DMS114 treated with DMSO at 0.1 percent for 48 hours (cell line): ENCODE results near the gene ZNF276.
"Not testable (repeated sequence)": the region's sequence is repeated elsewhere in the genome, so short reads cannot be mapped to it uniquely, and the experiment has no call there.

ENCODE experiments used
- DNase-seq: peaks from one replicate; lab custom pipeline; 2025; ENCODE audit not compliant: unreplicated experiment; lab: John Stamatoyannopoulos, UW

The ZNF276 gene

GRCh38 chr16:89720813-89721545, at the start of gene ZNF276, which contains the start of gene VPS9D1:
TSS of gene ZNF276 (plus strand) at chr16:89721537. CDS start at chr16:89721641, 104 bp downstream.
TSS of gene VPS9D1 (minus strand) at chr16:89720898. CDS start at chr16:89720861, 37 bp downstream.
- peak; percentile 51 for DNase-seq

DNA sequence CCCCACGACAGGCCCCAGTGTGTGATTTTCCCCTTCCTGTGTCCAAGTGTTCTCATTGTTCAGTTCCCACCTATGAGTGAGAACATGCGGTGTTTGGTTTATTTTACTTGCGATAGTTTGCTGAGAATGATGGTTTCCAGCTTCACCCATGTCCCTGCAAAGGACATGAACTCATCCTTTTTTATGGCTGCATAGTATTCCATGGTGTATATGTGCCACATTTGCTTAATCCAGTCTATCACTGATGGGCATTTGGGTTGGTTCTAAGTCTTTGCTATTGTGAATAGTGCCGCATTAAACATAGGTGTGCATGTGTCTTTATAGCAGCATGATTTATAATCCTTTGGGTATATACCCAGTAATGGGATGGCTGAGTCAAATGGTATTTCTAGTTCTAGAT, 49.8 kb upstream of the ZNF276 start:
- not testable (repeated sequence) for DNase-seq

DNA sequence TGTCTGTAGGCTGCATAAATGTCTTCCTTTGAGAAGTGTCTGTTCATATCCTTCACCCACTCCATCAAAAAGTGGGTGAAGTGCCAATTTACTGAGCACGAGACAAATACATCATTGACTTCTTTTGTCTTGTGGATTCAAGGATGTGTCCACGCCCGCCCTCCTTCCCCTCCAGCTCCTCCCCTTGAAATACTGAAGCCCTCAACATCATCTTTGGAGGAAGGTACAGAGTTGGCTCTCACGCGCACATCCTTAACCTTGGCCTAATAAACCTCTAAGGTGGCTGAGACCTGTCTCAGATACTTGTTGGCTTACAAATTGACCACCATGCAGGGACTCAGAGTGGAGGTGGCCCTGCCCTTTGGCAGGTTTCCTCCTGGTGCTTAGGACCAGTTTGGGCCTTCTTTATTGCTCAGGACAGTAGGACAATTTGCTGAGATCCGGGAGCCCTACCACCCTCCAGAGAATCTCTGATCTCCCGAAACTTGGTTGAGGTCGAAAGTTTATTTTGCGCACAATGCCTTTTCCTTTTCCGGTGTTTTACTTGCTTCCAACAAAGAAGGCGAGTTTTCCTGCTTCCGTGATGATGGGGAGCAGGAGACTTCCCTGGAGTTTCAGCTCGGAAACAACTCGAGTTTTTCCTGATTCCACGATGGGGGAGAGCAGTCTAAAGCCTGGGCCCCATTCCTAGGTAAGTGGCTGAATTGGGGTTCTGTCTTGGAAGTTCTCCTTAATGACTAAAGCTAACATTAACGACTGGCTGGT, 49.0 kb upstream of the ZNF276 start:
- no peak for DNase-seq

DNA sequence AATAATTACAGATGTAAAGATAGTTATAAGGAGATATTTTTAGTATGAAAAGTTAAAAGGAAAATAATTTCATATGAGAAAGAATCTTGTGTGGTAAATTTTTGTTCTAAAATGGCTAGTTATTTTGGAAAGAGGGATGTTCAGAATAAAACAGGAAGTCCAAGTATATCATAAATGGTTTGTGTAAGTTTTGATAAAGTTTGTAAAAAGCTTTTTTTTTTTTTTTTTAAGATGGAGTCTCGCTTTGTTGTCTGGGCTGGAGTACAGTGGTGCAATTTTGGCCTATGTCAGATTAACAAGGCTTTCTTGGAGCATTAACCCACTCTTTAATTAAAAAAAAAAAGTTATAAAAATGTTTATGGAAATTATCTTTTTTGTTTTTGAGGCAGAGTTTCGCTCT, 43.1 kb upstream of the ZNF276 start:
- no peak for DNase-seq

DNA sequence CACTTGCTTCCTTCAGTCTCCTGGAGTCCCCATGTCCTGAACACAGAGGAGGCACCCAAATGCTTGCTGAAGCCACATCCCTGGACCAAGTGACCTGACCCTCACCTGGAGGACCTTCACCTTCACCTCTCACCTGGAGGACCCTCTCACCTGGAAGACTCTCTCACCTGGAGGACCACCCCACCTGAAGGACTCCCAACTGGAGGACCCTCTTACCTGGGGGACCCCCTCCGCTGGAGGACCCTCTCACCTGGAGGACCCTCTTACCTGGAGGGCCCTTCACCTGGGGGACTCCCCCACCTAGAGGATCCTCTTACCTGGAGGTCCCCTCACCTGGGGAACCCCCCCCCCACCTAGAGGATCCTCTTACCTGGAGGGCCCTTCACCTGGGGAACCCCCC, 35.4 kb upstream of the ZNF276 start:
- no peak for DNase-seq

- DNase-seq, result peak; percentile 76
Observed at GRCh38 chr16:89686520-89687091, 34.7 kb upstream of the ZNF276 start, which contains the start of gene CDK10. TSS of gene CDK10 (plus strand) at chr16:89686689. CDS start at chr16:89686711, 22 bp downstream.

GRCh38 chr16:89687092-89687940, 34.0 kb upstream of the ZNF276 start:
- DNase-seq, result no peak

DNA sequence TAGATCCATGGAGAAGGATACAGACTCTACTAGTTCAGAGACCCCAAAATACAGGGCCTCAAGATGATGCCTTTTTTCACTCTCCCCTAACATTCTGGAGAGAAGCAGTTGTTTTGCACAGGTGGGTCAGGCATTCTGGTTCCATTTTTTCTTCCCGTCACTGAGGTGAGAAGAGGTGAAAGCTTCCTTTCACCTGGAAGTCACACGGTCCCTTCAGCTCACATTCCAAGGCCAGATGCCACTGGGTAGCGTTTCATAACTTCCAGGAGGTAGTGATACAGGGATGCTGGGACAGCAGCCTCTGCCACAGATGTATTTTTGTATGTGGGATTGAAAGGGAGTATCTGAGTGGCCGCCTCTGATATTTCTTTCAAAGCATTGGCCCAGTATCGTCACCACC, 32.9 kb upstream of the ZNF276 start:
- no peak for DNase-seq

DNA sequence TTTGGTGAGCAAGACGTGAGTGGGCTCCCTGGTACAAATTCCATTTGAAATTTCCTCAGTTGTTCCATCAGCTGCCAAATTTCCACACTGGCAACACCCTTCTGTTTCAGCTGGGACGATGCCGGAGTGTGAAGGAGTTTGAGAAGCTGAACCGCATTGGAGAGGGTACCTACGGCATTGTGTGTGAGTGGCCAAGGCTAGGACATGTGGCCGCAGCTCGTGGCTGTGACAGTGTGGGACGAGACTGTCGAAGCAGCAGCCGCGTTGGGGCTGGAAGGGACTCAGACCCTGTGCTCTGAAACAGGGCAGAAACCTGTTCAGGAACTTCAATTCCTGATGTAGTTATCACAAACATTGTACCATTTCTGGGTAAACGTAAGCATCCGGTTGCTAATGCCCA, 32.2 kb upstream of the ZNF276 start:
- no peak for DNase-seq

DNA sequence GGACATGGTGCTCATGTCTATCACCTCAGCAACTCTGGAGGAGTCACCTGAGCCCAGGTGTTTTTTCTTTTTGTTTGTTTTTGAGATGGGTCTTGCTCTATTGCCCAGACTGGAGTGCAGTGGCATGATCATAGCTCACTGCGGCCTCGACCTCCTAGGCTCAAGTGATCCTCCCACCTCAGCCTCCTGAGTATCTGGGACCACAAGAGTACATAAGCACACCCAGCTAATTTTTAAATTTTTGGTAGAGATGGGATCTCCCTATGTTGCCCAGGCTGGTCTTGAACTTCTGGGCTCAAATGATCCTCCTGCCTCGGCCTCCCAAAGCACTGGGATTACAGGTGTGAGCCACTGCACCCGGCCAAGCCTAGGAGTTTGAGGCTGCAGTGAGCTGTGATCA, 31.7 kb upstream of the ZNF276 start:
- DNase-seq, result not testable (repeated sequence)

DNA sequence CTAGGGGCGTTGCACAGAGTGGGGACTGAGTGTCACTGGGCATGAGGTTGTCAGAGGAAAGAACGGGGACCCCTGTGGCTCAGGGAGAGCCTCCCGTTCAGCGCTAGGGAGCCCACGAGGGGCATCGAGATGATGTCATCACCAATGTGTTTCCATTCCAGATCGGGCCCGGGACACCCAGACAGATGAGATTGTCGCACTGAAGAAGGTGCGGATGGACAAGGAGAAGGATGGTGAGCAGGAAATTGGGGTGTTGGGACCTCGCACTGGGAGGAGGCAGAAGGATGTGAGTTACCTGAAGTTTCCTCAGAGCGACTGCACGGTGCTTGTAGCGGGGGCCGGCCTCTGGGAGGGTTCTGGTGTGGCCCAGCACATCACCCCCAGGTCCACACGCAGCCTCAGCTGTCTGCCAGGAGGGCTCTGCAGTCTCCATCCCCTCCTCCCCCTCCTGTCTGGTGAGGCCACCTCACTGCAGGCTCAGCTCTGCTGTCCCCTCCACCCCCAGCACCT, 30.9 kb upstream of the ZNF276 start:
- DNase-seq, result no peak

DNA sequence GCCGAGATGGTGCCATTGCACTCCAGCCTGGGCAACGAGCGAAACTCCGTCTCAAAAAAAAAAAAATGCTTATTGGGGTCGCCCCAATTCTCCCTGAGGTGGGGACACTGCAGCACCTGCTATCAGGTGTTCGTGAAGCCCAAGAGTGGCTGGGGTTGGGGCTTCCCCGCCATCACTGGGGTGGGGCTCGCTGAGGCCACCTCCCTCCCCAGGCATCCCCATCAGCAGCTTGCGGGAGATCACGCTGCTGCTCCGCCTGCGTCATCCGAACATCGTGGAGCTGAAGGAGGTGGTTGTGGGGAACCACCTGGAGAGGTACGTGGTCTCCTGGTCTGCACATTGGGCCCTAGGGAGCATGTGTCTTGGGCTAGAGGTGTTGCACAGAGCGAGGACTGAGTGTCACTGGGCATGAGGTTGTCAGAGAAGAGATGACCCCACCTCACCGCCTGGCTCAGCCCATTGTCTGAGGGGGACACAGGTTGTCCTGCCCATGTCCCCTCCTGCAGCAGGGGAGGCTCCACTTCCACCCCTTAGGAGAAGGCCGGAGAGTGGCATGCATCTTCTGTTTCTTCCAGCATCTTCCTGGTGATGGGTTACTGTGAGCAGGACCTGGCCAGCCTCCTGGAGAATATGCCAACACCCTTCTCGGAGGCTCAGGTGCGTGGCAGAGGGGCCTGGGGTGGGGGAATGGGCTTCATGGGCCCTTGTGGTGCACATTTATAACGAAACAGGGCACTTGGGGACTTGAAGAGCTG, 29.9 kb upstream of the ZNF276 start:
- DNase-seq, result no peak

- DNase-seq, result no peak
Observed at GRCh38 chr16:89691986-89692569, 29.3 kb upstream of the ZNF276 start.

GRCh38 chr16:89693289-89693731, 28.0 kb upstream of the ZNF276 start:
- no peak for DNase-seq

- no peak for DNase-seq
Observed at GRCh38 chr16:89693931-89694783, 27.2 kb upstream of the ZNF276 start.

- DNase-seq, result not testable (repeated sequence)
Observed at GRCh38 chr16:89694784-89695085, 26.6 kb upstream of the ZNF276 start.

GRCh38 chr16:89695086-89695874, 26.1 kb upstream of the ZNF276 start:
- no peak for DNase-seq
